Fibroblast of skin of left quadriceps (primary cell): Measurements from ENCODE around the gene PTPRO.

Source experiments
- DNase-seq, 2 experiments: peaks; one replicate each; pipeline ENCODE4 v3.0.0-alpha.2; 2013; ENCODE audit warnings: low read depth in 2 of 2

The PTPRO gene

GRCh38 chr12:15346488-15346887, 24.2 kb downstream of the PTPRO start:
- DNase-seq, result no peak

DNA sequence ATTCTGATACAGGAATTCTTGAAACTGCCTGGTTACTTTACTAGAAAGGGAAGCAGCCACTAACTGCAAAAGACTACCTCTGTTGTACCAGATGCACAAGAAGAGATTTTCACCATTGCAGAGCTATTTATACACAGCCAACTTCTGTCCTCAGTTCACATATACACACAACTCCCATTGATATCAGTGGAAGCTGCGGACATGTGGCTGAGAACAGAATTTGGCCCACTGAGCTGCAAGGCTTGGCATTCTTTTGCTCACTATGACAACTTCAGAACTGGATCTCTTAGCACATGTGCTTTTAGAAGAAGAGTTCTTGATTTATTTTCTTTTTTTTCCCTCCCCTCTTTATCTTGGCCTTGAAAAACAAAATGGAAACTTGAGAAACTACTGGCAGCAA, 28.3 kb downstream of the PTPRO start:
- no peak for DNase-seq

GRCh38 chr12:15355766-15356165, 33.5 kb downstream of the PTPRO start:
- DNase-seq, result no peak

DNA sequence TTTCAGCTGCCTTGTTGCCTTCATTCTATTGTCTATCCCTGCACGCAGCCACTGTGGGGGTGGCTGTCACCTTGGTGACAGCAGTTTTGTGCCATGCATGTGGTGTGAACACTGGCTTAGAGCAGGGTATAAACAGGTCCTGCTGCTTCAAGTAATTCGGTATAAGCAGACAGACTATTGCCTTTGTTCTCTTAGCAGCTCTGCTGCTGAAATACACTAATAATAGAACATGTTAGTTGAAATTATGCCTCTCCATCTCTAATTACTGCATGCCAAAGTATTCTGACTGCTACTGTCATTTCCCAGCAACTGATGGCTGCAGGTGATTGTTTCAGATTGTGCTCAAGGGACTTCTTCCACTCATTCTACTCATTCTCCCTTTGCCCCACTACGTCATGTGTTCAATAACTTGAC, 34.6 kb downstream of the PTPRO start:
- no peak for DNase-seq

DNA sequence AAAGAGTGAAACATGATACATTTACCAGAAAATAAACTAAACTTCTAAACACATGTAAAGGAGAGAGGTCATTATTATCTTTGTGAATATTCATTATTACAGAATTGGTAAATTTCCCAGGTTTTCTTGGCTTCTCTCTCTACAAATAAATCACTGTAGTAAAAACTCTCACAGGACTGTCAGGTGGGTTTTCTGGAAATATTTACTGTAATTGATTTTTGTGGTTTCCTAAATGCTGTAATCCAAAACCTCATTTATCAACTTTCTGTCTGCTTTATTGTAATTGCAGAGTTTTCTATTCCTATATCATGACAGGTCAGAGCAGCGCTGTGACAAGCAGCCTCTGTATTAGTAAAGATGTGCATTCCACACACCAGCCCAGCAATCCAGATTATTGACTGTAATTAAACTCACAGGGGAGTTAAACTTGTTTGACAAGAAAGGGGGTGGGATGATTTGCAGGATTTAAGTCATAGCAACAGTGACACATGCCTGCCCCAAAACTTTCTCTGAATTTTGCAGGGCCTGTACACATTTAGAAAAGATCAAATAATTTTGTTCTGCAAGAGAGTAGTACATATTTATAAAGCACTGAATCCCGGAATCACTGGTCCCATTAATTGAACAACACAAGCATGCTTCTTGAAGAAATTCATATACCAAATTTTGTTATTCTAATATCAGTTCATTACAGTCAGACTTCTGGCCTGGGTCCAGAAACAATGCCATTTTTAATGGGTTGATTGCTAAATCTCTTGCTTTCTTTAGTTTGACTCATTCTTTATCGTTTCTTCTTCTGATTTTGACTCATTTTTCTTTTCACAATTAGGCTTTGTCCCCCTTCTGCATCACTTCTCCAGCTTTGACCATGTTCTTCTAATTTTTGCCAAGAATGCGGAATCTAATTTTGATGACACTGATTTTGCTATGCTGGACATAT, 42.2 kb downstream of the PTPRO start:
- DNase-seq, result peak; percentile 4 to 7

DNA sequence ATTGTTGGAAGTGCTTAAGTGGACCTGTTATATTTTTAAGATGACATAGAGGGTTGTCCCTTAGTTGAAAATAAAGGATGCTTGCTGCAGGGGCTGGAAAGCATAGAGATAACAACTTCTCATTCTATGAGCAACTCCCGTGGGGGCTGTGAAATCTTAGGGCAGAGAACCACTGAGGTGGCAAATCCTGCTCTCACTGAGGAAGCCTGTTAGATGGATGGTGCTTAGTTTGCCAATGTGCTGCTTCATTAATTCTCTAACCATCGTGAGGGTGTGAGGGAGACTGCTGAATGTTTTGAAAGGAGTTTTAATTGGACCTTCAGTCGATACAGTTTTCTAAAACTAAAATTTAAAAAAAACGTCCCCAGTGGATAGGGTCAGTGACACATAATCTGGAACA, 46.5 kb downstream of the PTPRO start:
- no peak for DNase-seq

DNA sequence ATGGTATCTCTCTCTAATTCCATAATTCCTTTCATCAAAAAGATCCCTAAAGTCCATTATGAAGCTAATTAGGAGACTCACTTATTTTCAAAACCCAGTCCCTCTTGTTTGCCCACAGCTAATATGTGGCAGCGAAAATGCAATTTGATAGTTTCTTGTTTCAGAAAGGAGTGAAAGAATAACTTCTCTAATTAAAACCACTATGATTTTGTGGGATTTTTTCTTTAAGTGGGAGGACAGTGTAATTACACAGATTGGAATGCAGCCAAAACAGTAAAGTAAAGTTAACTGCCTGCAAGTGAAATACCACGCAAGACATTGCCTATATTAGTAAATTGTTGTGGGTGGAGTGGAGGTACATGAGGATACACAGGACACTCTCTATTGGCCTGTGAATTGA, 50.0 kb downstream of the PTPRO start:
- no peak for DNase-seq

DNA sequence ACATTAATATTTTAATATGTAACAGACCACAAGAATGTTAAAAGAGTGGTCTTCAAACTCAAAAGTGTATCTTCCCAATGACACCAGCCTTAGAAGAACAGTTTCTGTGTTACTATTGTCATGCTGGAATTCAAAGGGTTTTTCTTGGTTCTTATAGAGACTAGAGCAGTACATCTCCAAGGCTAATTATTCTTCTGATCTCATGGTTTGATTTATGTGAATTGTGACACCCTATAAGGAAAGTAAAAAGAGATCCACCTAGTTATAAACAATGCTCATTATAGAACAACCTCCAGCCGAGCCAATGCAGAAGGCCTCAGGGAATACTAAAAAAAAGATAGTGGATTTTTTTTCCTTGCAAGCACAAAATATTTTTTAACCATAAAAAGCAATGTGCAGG, 65.5 kb downstream of the PTPRO start:
- DNase-seq, result no peak

DNA sequence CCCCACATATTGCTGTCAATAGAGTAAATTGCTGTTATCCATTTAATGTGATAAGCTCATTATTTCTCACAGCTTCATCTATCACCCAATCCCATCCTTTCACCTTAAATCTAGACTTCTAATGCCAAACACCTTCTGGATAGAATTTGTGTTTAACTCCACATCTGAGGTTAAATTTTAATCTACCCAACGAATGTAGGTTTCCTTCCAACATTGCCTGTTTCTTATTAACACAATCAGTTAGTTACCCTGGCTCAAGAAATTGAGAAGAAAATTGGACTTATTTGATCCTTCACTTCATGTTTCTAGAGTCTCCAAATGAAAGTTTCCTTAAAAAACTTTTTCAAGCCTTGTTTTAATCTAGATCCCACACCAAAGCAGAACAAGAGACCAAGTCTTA, 67.3 kb downstream of the PTPRO start:
- no peak for DNase-seq

- DNase-seq, result no peak
Observed at GRCh38 chr12:15393037-15393436, 70.7 kb downstream of the PTPRO start.

GRCh38 chr12:15393995-15394394, 71.7 kb downstream of the PTPRO start:
- DNase-seq, result no peak

GRCh38 chr12:15404485-15404884, 82.2 kb downstream of the PTPRO start:
- peak; percentile 30 to 32 for DNase-seq

DNA sequence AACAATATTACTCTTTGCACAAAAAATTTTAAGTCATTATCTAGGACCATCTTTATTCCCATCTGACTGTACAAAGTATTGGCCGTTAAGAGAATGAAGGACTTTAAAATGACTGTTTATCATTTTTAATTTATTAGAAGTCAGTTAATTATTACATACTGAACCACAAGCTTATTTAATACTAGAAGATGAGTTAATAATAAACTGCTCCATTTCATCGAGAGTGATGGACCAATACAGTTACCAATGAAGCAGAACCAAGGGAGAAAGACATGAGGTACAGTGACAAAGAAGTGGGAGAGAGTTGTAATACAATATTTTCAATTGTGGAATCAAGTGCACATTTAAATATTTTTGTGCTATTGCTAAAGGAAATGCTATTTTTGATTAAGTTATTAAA, 83.3 kb downstream of the PTPRO start:
- DNase-seq, result no peak

DNA sequence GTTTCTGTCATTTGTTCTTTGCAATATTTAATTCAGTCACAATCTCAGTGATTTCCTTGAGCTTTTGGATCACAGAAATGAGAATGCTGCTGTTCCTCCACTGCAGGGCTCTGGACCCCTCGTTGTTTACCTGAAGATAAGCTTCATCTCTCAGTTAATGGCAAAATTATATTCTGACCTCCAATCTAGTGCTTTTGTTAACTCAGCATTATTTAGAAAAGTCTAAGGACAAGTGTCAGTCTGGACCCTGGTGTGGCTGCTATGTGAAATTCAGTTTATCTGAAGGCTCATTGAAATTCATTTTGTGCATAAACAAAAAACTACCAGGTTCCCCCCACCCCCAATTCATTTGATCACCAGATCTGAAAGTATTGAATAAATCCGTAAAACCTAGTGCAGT, 84.7 kb downstream of the PTPRO start:
- no peak for DNase-seq

- DNase-seq, result no peak
Observed at GRCh38 chr12:15411842-15412241, 89.5 kb downstream of the PTPRO start.

GRCh38 chr12:15417691-15418090, 95.4 kb downstream of the PTPRO start:
- DNase-seq, result no peak

- DNase-seq, result peak; percentile 7 to 20
Observed at GRCh38 chr12:15423629-15424028, 101.3 kb downstream of the PTPRO start.

DNA sequence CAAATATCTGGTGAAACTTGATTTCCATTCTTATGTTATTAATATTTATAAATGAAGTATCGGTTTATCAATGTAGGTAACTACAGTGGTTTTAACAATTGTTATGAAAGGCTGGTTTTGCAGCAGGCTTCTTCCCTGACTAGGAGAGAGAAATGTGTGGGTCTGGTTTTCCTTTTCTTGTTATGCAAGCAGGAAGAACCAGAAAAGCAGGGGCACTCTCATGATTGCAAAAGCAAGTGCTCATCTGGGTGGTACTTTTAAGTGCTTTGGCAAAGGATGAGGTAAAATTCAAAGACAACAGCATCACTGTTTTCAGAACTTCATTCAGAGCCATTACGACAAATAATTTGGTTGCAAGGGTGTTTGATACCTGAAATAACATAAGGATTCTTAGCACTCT, 105.6 kb downstream of the PTPRO start:
- no peak for DNase-seq

GRCh38 chr12:15428632-15429031, 106.3 kb downstream of the PTPRO start:
- no peak for DNase-seq

DNA sequence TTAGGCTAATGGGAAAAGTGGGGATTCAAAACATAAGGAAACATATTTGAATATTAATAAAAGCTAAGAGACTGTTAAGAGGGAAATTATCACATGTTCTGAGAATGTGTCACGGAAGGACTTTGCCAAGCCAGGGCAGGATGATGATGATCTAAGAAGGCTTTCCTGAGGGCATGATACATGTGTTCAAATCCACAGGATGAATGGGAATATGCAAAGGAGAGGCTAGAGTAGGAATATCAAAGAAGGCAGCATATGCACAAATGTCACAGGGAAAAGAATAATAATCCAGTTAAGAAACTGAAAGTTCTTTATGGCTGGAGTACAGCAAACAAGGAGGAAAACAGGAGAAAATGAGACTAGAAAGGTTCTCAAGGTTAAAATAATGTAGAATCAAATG, 107.0 kb downstream of the PTPRO start:
- no peak for DNase-seq

DNA sequence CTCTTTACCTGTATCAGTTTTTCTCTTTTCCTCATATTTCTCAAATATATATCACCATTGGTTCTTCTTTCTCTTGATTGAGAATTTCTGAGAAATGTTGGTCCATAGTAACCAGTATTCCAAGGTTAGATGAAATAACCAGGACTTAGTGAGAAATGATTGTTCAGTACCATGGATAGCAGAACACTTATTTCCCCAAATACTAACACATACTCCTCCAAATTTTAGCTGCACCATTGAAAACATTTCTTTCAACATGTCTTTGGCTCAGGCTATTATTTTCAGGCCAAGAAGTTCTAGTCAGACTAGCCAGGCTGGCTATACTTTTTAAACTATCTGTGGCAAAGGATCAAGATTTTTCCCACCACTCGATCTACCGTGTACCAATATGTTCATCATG, 113.3 kb downstream of the PTPRO start:
- DNase-seq, result no peak

GRCh38 chr12:15439459-15439858, 117.2 kb downstream of the PTPRO start:
- no peak for DNase-seq

DNA sequence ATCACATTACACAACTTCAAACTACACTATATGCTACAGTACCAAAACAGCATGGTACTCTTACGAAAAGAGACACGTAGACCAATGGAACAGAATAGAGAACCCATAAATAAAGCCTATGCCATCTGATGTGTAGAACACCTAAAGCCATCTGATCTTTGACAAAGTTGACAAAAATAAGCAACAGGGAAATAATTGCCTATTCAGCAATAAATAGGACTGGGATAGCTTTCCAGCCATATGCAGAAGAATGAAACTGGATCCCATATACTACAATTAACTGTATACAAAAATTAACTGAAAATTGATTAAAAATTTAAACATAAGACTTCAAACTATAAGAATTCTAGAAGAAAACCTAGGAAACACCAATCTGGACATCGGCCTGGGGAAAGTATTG, 120.7 kb downstream of the PTPRO start:
- DNase-seq, result no peak

DNA sequence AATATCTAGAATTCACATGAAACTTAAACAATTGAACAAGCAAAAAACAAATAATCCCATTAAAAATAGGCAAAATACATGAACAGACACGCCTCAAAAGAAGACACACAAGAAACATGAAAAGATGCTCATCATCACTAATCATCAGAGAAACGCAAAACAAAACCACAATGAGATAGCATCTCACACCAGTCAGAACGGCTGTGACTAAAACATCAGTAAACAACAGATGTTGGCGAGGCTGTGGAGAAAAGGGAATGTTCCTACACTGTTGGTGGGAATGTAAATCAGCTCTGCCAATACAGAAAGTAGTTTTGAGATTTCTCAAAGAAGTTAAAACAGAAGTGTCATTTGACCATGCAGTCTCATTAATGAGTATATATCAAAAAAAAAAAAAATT, 121.3 kb downstream of the PTPRO start:
- no peak for DNase-seq
